Smooth muscle cell (in vitro differentiated cells): ENCODE data around the gene VAV2. TPM values are rescaled to one million over a fixed set of nuclear protein-coding genes. Genes with fewer than 3 reads are reported as not detected.

Experiments
- DNase-seq: peaks from one replicate; lab custom pipeline; 2025; ENCODE audit not compliant: unreplicated experiment; lab: John Stamatoyannopoulos, UW
- H2AFZ ChIP-seq: fragments of 200-600 bp; sonication (generic); 2 replicates; pipeline ENCODE4 v1.6.0; 2016; ENCODE audit warnings: antibody characterized with exemption, low read depth, mild to moderate bottlenecking
- H3F3A ChIP-seq: fragments of 200-600 bp; sonication (generic); 2 replicates; pipeline ENCODE4 v1.6.0; 2017; ENCODE audit warnings: antibody characterized with exemption, low read depth
- H3K27ac ChIP-seq: fragments of 200-600 bp; sonication (generic); 2 replicates; pipeline ENCODE4 v1.5.1; 2016; ENCODE audit warnings: low read depth, mild to moderate bottlenecking
- H3K27me3 ChIP-seq: fragments of 200-600 bp; sonication (generic); 2 replicates; pipeline ENCODE4 v1.6.1; 2016; ENCODE audit warnings: low read depth, mild to moderate bottlenecking
- H3K36me3 ChIP-seq: fragments of 200-600 bp; sonication (generic); 2 replicates; pipeline ENCODE4 v1.5.1; 2016; ENCODE audit warnings: low read depth
- H3K4me1 ChIP-seq: fragments of 200-600 bp; sonication (generic); 2 replicates; pipeline ENCODE4 v1.5.1; 2016; ENCODE audit warnings: low read depth
- H3K4me2 ChIP-seq: fragments of 200-600 bp; sonication (generic); 2 replicates; pipeline ENCODE4 v1.6.0; 2016; ENCODE audit warnings: mild to moderate bottlenecking
- H3K4me3 ChIP-seq: fragments of 200-600 bp; sonication (generic); 2 replicates; pipeline ENCODE4 v1.5.1; 2016; ENCODE audit warnings: mild to moderate bottlenecking
- H3K79me2 ChIP-seq: fragments of 200-600 bp; sonication (generic); 2 replicates; pipeline ENCODE4 v1.6.0; 2016; ENCODE audit warnings: low read depth, mild to moderate bottlenecking
- H3K9ac ChIP-seq: fragments of 200-600 bp; sonication (generic); 2 replicates; pipeline ENCODE4 v1.6.0; 2016; ENCODE audit warnings: low read depth
- H3K9me3 ChIP-seq: fragments of 200-600 bp; sonication (generic); replicated peaks from 2 replicates; pipeline ENCODE4 v1.5.1; 2016; ENCODE audit warnings: low read depth
- H4K20me1 ChIP-seq: fragments of 200-600 bp; sonication (generic); 2 replicates; pipeline ENCODE4 v1.6.0; 2016; ENCODE audit warnings: low read depth
- WGBS: methylation state at CpG from one replicate; pipeline ENCODE4 v1.1.7; 2016; ENCODE audit warnings: low lambda C conversion rate; 5-methylcytosine and 5-hydroxymethylcytosine counted together
- polyA plus RNA-seq: library from polyadenylated mRNA; unstranded; fragments of >200 nt; fragmentation: Nextera tagmentation; extraction: Ambion mirVana; gene quantifications from 2 replicates; pipeline ENCODE4 v1.2.1, GENCODE V29; 2016
- total RNA-seq: library from RNA; depleted of rRNA; stranded (reverse); fragments of >200 nt; gene quantifications from 2 replicates; pipeline ENCODE4 v1.2.3, GENCODE V29; 2014
- TF ChIP-seq, protein P1 (sequence below): fragments of 200-600 bp; sonication (generic); IDR thresholded peaks from 2 replicates; pipeline ENCODE4 v1.5.1; 2017; ENCODE audit warnings: borderline replicate concordance, mild to moderate bottlenecking, antibody characterized with exemption; ENCODE audit not compliant: insufficient read depth, poor library complexity, severe bottlenecking

VAV2 gene
- total and polyA plus RNA-seq, 2 experiments from 2014 or later, result 26.2 to 35.3 TPM

DNA sequence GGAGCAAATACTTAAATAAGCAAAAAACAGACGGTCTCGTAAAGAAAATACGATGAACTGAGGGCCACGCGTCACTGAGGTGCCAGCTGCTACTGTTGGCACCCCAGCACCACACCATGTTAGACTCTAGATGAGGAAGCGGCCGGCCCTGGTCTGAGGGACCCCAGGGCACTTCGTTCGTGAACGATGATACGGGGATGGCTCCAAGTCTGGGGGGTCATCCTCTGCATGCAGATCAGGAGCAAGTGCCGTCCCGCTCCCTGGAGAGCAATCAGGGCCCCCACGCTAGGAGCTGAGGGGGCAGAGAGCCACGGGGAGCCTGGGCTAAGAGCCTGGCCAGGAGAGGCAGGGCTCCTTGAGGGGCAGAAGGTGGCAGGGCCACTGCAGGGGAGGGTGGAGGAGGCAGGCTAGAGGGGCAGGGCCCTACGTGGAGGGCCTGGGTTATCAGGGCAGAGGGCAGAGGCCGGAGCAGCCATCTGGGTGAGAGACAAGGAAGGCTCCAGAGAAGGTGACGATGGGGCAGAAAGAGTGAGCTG, 278.1 kb downstream of the VAV2 start:
- TF ChIP-seq, protein P1, sequence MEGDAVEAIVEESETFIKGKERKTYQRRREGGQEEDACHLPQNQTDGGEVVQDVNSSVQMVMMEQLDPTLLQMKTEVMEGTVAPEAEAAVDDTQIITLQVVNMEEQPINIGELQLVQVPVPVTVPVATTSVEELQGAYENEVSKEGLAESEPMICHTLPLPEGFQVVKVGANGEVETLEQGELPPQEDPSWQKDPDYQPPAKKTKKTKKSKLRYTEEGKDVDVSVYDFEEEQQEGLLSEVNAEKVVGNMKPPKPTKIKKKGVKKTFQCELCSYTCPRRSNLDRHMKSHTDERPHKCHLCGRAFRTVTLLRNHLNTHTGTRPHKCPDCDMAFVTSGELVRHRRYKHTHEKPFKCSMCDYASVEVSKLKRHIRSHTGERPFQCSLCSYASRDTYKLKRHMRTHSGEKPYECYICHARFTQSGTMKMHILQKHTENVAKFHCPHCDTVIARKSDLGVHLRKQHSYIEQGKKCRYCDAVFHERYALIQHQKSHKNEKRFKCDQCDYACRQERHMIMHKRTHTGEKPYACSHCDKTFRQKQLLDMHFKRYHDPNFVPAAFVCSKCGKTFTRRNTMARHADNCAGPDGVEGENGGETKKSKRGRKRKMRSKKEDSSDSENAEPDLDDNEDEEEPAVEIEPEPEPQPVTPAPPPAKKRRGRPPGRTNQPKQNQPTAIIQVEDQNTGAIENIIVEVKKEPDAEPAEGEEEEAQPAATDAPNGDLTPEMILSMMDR, result no peak
- Histone ChIP-seq H3K4me3 (no peak overlapping the region), H3K9me3 (no peaks in the 10 kb centered on the region), H4K20me1 (no peaks in the 10 kb centered on the region), H3K4me2 (peak overlapping the region; percentile 76), H2AFZ (no peak overlapping the region), H3K79me2 (no peaks in the 10 kb centered on the region), H3F3A (peaks cover 7% of the 10 kb centered on the region), H3K4me1 (no peaks in the 10 kb centered on the region), H3K9ac (peak overlapping the region; percentile 53), H3K27me3 (no peaks in the 10 kb centered on the region), H3K27ac (peak overlapping the region; percentile 97), H3K36me3 (no peaks in the 10 kb centered on the region)
- 71% methylated on average over 18 of the region's 18 CpGs for WGBS
- DNase-seq, result no peak

DNA sequence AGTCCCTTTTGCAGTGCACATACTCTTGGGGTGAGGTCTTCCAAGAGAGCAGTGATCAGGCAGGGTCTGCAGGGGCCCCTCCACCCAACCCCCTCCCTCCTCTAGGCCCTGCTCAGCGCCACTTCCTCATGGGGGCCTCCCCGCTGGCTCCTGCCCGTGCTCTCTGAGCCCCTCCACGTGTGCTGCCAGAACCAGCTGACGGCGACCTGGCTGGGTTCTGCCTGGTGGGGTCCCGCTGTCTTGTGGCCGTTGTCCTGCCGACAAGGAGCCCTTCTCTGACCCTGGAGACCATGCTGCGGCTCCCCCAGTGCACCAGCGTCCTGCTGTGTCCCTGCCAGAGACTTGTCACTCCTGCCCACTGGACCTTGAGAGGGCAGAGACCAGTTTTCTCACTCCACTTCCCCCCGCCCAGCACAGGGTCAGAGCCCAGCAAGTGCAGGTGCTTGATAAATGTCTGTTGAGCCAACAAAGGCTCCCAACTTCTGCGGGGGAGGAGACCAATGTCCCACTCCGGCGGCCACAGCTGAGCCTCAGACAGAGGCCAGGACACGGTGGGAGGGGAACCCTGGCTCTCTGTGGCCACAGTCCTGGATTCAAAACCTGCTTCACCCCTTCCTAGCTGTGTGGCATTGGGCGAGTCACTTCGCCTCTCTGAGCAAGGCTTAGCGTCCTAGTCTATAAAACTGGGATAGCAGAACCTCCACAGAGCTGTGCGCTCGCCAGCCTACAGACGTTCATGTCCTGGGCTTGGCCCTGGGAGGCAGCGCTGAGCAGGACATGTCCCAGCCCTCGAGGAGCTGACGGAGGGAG, 278.8 kb downstream of the VAV2 start:
- TF ChIP-seq, protein P1, result no peak
- no peak overlapping the region for H3K4me3 ChIP-seq
- peaks cover 7% of the 10 kb centered on the region for H3F3A ChIP-seq
- H3K4me2 ChIP-seq, result peak overlapping the region; percentile 76
- H3K4me1 ChIP-seq, result no peaks in the 10 kb centered on the region
- no peaks in the 10 kb centered on the region for H3K79me2 ChIP-seq
- H3K27me3 ChIP-seq, result no peaks in the 10 kb centered on the region
- no peaks in the 10 kb centered on the region for H3K9me3 ChIP-seq
- H2AFZ ChIP-seq, result no peak overlapping the region
- no peak for DNase-seq
- WGBS, result 81% methylated on average over 25 of the region's 25 CpGs
- peak overlapping the region; percentile 97 for H3K27ac ChIP-seq
- no peaks in the 10 kb centered on the region for H4K20me1 ChIP-seq
- no peak overlapping the region for H3K9ac ChIP-seq
- H3K36me3 ChIP-seq, result no peaks in the 10 kb centered on the region

GRCh38 chr9:133712221-133713100, 279.7 kb downstream of the VAV2 start:
- peak overlapping the region; percentile 2 for H3K4me2 ChIP-seq
- no peaks in the 10 kb centered on the region for H3K36me3 ChIP-seq
- H3K4me1 ChIP-seq, result no peaks in the 10 kb centered on the region
- no peaks in the 10 kb centered on the region for H3K27me3 ChIP-seq
- no peak overlapping the region for H3K4me3 ChIP-seq
- no peak for DNase-seq
- H3K9me3 ChIP-seq, result no peaks in the 10 kb centered on the region
- 84% methylated on average over 20 of the region's 22 CpGs for WGBS
- H4K20me1 ChIP-seq, result no peaks in the 10 kb centered on the region
- H2AFZ ChIP-seq, result no peak overlapping the region
- H3K79me2 ChIP-seq, result no peaks in the 10 kb centered on the region
- TF ChIP-seq, protein P1, result no peak
- no peak overlapping the region for H3K9ac ChIP-seq
- H3K27ac ChIP-seq, result peak overlapping the region; percentile 97
- peaks cover 7% of the 10 kb centered on the region for H3F3A ChIP-seq

Other genes with a start within 250 kb of the VAV2 start
- gene BRD3OS, start 33.2 kb upstream of the VAV2 start, total RNA-seq, result 10.9 and 16.1 TPM in 2 replicates
- gene BRD3OS, start 33.2 kb upstream of the VAV2 start, polyA plus RNA-seq, result 16.0 and 17.8 TPM in 2 replicates
- gene BRD3, start 75.7 kb upstream of the VAV2 start, total RNA-seq, result 6.8 and 9.2 TPM in 2 replicates
- gene BRD3, start 75.7 kb upstream of the VAV2 start, polyA plus RNA-seq, result 28.8 and 34.1 TPM in 2 replicates
- gene WDR5, start 143.8 kb upstream of the VAV2 start, total RNA-seq, result 8.9 and 9.8 TPM in 2 replicates
- gene WDR5, start 143.8 kb upstream of the VAV2 start, polyA plus RNA-seq, result 15.7 and 16.3 TPM in 2 replicates
- not detected in 2 replicates for gene RNU6ATAC, start 172.2 kb upstream of the VAV2 start, total RNA-seq
- gene RNU6ATAC, start 172.2 kb upstream of the VAV2 start, polyA plus RNA-seq, result not detected in 2 replicates